IPS DF 6.9 (cell line): Measurements from ENCODE around the gene CELA3A.
"Not testable (repeated sequence)": the region's sequence is repeated elsewhere in the genome, so short reads cannot be mapped to it uniquely, and the experiment has no call there.

ENCODE experiments used
- DNase-seq: peaks from one replicate; pipeline ENCODE4 v3.0.0-alpha.2; 2013; ENCODE audit warnings: low read depth, low spot score
- H3K27ac ChIP-seq: one replicate; pipeline ENCODE4 v1.5.1; 2013; ENCODE audit warnings: low read length, control low read depth
- H3K27me3 ChIP-seq: 2 replicates; pipeline ENCODE4 v1.6.1; 2013; ENCODE audit warnings: mild to moderate bottlenecking, low read length; ENCODE audit not compliant: control insufficient read depth, insufficient read depth
- H3K36me3 ChIP-seq: 2 replicates; pipeline ENCODE4 v1.6.1; 2013; ENCODE audit warnings: low read length; ENCODE audit not compliant: control insufficient read depth, insufficient read depth
- H3K4me1 ChIP-seq: 2 replicates; pipeline ENCODE4 v1.6.1; 2013; ENCODE audit warnings: low read length; ENCODE audit not compliant: control insufficient read depth, insufficient read depth
- H3K4me3 ChIP-seq: 2 replicates; pipeline ENCODE4 v1.5.1; 2013; ENCODE audit warnings: mild to moderate bottlenecking, low read length
- H3K9me3 ChIP-seq: 2 replicates; pipeline ENCODE4 v1.6.1; 2013; ENCODE audit warnings: low read length, inconsistent platforms; ENCODE audit not compliant: control insufficient read depth, insufficient read depth
- WGBS: extraction: QIAGEN DNeasy Blood & Tissue Kit; methylation state at CpG from one replicate; pipeline ENCODE4 v1.1.7; 2013; ENCODE audit warnings: mixed read lengths, missing lambda C conversion rate; ENCODE audit not compliant: insufficient read length, insufficient coverage; 5-methylcytosine and 5-hydroxymethylcytosine counted together

CELA3A gene

GRCh38 chr1:22018583-22019559 is 17.4 kb downstream of the CELA3A start:
- Histone ChIP-seq H3K27me3 (no peaks in the 10 kb centered on the region), H3K27ac (no peak overlapping the region), H3K36me3 (no peaks in the 10 kb centered on the region), H3K4me3 (no peak overlapping the region), H3K9me3 (no peaks in the 10 kb centered on the region), H3K4me1 (no peaks in the 10 kb centered on the region)
- DNase-seq: no peak
- WGBS: 100% methylated on average over 1 of the region's 10 CpGs

GRCh38 chr1:22021061-22021460 is 19.6 kb downstream of the CELA3A start:
- H3K4me1 ChIP-seq: no peaks in the 10 kb centered on the region; the same call in 1 of the 2 replicates
- H3K27me3 ChIP-seq: no peaks in the 10 kb centered on the region
- H3K9me3 ChIP-seq: no peaks in the 10 kb centered on the region
- H3K36me3 ChIP-seq: no peaks in the 10 kb centered on the region
- H3K4me3 ChIP-seq: no peak overlapping the region
- no peak overlapping the region for H3K27ac ChIP-seq
- no CpG with 5 or more reads among the region's 6 CpGs for WGBS
- no peak for DNase-seq

- Histone ChIP-seq H3K4me3 (peak overlapping the region; percentile 95; the same call in 1 of the 2 replicates), H3K27me3 (no peaks in the 10 kb centered on the region), H3K9me3 (no peaks in the 10 kb centered on the region), H3K4me1 (no peaks in the 10 kb centered on the region; the same call in 1 of the 2 replicates), H3K27ac (no peak overlapping the region), H3K36me3 (no peaks in the 10 kb centered on the region)
- WGBS: no CpG with 5 or more reads among the region's 33 CpGs
- DNase-seq: no peak
Measured at GRCh38 chr1:22024485-22025367, 23.3 kb downstream of the CELA3A start.

DNA sequence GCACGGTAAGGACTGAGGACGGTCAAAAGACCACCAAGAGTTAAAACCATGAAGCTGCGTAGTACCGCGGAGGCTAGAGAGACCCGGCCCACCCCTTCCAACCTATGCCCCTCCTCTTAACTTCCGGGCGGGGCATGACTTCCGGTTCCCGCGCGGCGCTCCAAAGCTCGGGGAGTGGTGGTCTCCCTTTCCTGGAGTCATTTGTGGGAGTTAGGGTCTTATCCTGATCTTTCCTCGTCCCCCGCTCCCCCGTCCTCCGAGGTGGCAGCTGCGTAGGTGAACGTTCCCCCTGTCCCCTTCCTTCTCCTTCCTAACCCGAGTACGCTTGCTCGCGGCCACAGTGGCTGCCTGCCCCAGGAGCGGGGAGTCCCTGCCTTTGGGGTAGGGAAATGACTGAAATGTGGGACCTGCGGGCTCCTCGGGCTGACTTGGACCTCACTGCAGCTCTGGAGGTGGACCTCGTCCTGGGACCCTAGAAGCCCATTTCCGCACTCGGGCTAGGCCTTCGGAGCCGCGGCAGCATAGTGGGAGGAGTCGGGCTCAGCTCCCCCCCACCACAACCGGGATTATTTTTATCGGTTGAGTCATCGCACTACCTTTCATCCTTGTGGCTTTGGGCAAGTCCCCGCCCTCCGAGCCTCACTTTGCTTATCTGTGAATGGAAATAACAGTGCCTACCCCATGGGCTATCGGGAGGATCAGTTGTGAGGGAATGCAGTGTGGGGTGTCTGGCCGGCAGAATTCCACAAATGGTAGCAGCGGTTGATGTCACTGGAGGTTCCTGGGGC is 24.1 kb downstream of the CELA3A start:
- Histone ChIP-seq H3K27me3 (no peaks in the 10 kb centered on the region), H3K4me1 (no peaks in the 10 kb centered on the region; the same call in 1 of the 2 replicates), H3K4me3 (peak overlapping the region; percentile 95), H3K27ac (no peak overlapping the region), H3K36me3 (peaks cover 2% of the 10 kb centered on the region; the same call in 1 of the 2 replicates), H3K9me3 (no peaks in the 10 kb centered on the region)
- DNase-seq: no peak
- no CpG with 5 or more reads among the region's 42 CpGs for WGBS

GRCh38 chr1:22026924-22027289 is 25.4 kb downstream of the CELA3A start:
- DNase-seq: no peak
- Histone ChIP-seq H3K36me3 (peaks cover 4% of the 10 kb centered on the region; the same call in 1 of the 2 replicates), H3K9me3 (no peaks in the 10 kb centered on the region), H3K4me3 (no peak overlapping the region), H3K27ac (no peak overlapping the region), H3K4me1 (no peaks in the 10 kb centered on the region; the same call in 1 of the 2 replicates), H3K27me3 (no peaks in the 10 kb centered on the region)
- no CpG with 5 or more reads among the region's 3 CpGs for WGBS

DNA sequence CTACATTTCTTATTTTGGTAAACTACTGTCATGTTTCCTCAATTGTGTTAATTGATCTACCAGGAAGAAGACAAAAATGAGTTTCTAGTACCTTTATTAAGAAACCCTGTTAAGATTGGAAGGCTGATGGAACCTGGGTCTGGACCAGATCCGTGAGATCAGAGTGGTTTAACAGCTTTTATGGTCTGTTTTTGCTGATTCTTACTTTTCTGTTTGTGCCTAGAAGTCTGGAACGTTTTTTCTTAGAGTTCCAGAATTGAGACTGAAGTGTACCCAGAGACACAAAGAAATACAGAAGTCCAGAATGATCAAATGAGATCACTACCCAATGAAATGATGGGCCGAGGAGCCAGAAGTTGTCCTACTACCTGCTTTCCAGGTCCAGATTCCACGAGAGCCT is 28.6 kb downstream of the CELA3A start:
- DNase-seq: no peak
- Histone ChIP-seq H3K9me3 (no peaks in the 10 kb centered on the region), H3K4me3 (no peak overlapping the region), H3K36me3 (peaks cover 4% of the 10 kb centered on the region; the same call in 1 of the 2 replicates), H3K27ac (no peak overlapping the region), H3K27me3 (no peaks in the 10 kb centered on the region), H3K4me1 (no peaks in the 10 kb centered on the region)
- WGBS: no CpG with 5 or more reads among the region's 4 CpGs

DNA sequence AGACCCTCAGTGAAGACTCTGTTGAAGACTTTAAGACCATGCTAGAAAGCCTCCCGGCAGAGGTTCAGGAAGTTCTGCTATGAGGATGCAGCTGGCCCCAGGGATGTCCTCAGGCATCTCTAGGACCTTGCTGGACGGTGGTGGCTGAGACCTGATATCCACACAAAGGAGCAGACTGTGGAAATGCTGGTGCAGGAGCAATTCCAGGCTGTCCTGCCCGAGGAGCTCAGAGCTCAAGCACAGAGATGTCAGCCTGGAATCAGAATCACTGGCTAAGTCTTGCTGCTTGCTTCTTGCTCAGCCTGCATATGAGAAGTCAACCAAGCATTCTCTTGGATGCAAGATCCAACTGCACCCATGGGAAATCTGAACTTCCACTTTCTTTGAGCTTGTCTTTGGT is 29.0 kb downstream of the CELA3A start:
- no CpG with 5 or more reads among the region's 3 CpGs for WGBS
- H3K4me1 ChIP-seq: no peaks in the 10 kb centered on the region
- no peak overlapping the region for H3K4me3 ChIP-seq
- no peak for DNase-seq
- no peaks in the 10 kb centered on the region for H3K9me3 ChIP-seq
- no peak overlapping the region for H3K27ac ChIP-seq
- H3K36me3 ChIP-seq: peaks cover 4% of the 10 kb centered on the region; the same call in 1 of the 2 replicates
- no peaks in the 10 kb centered on the region for H3K27me3 ChIP-seq

- Histone ChIP-seq H3K4me1 (no peaks in the 10 kb centered on the region), H3K36me3 (peaks cover 4% of the 10 kb centered on the region; the same call in 1 of the 2 replicates), H3K9me3 (no peaks in the 10 kb centered on the region), H3K27ac (no peak overlapping the region), H3K27me3 (no peaks in the 10 kb centered on the region), H3K4me3 (no peak overlapping the region)
- WGBS: no CpG with 5 or more reads among the region's 8 CpGs
- no peak for DNase-seq
Measured at GRCh38 chr1:22031214-22031962, 29.9 kb downstream of the CELA3A start.

- not testable (repeated sequence) for H3K36me3 ChIP-seq, H3K4me3 ChIP-seq, H3K27ac ChIP-seq, H3K27me3 ChIP-seq, DNase-seq, H3K4me1 ChIP-seq, H3K9me3 ChIP-seq
- WGBS: no CpG with 5 or more reads among the region's 5 CpGs
Measured at GRCh38 chr1:22034834-22035233, 33.4 kb downstream of the CELA3A start.
